Measurements from ENCODE around the gene UBL5.

Gene UBL5

GRCh38 chr19:9856609-9857008 lies 28.9 kb downstream of the UBL5 start:
- DNase-seq, result no peak

GRCh38 chr19:9857076-9857721 lies 29.5 kb downstream of the UBL5 start:
- no peak for DNase-seq

- no peak for DNase-seq
Observed at GRCh38 chr19:9857920-9858746, 30.4 kb downstream of the UBL5 start.

GRCh38 chr19:9858766-9859165 lies 31.0 kb downstream of the UBL5 start:
- DNase-seq, result no peak

GRCh38 chr19:9860407-9860806 lies 32.7 kb downstream of the UBL5 start:
- DNase-seq, result no peak

- DNase-seq, result no peak
Observed at GRCh38 chr19:9861503-9861902, 33.8 kb downstream of the UBL5 start.

GRCh38 chr19:9862938-9863337 lies 35.2 kb downstream of the UBL5 start:
- DNase-seq, result no peak

- no peak for DNase-seq
Observed at GRCh38 chr19:9863759-9864158, 36.0 kb downstream of the UBL5 start.

- peak; percentile 49 for DNase-seq
Observed at GRCh38 chr19:9865732-9866501, 38.2 kb downstream of the UBL5 start.

- no peak for DNase-seq
Observed at GRCh38 chr19:9868983-9869617, 41.4 kb downstream of the UBL5 start.

GRCh38 chr19:9871626-9872338 lies 44.1 kb downstream of the UBL5 start:
- DNase-seq, result no peak

- DNase-seq, result no peak
Observed at GRCh38 chr19:9872618-9873242, 45.0 kb downstream of the UBL5 start.

GRCh38 chr19:9875031-9875627 lies 47.4 kb downstream of the UBL5 start:
- DNase-seq, result no peak

- DNase-seq, result no peak
Observed at GRCh38 chr19:9875796-9876195, 48.1 kb downstream of the UBL5 start.

- no peak for DNase-seq
Observed at GRCh38 chr19:9877780-9878510, 50.2 kb downstream of the UBL5 start.

- no peak for DNase-seq
Observed at GRCh38 chr19:9878511-9879196, 50.9 kb downstream of the UBL5 start.

All from activated gamma-delta T cell treated with Interleukin-2 at 50 U/mL for 16 hours (primary cell).